ENCODE measurements around the gene EIF3L.

GRCh38 chr22:37816543-37817180, 32.6 kb upstream of the EIF3L start:
- TF ChIP-seq CTCF (conservative IDR thresholded peaks at IDR 0.05; ENCODE audit: low read depth, low read length) (no peak), EZH2 (IDR thresholded peaks at IDR 0.05; ENCODE audit: low read length, unreplicated experiment) (no peak), EZH2phosphoT487 (IDR thresholded peaks at IDR 0.05; ENCODE audit: borderline replicate concordance, low read length) (no peak)

Data from PC-3 (cell line).